Activated CD4-positive, alpha-beta memory T cell treated with anti-CD3 and anti-CD28 coated beads, Interleukin-2, amount 10 ng/mL, durations not matched to agents 7 days and 5 days (primary cell): ENCODE measurements around the gene KNOP1. TPM values are rescaled to one million over a fixed set of nuclear protein-coding genes. Genes with fewer than 3 reads are reported as not detected.

Source experiments
- CTCF ChIA-PET: fragments of 350-600 bp; sonication (Branson Sonifier 250); formaldehyde crosslinking; loops from one replicate; lab custom pipeline; 2021; ENCODE audit warnings: antibody characterized with exemption, inconsistent platforms; lab: Charles Lee
- POLR2A ChIA-PET: fragments of 350-600 bp; sonication (Branson Sonifier 250); formaldehyde crosslinking; loops from one replicate; lab custom pipeline; 2021; ENCODE audit warnings: antibody characterized with exemption; lab: Charles Lee
- DNase-seq: peaks from one replicate; pipeline ENCODE4 v3.0.0-alpha.2; 2020
- H3K27ac Mint-ChIP-seq: one replicate; pipeline ENCODE4 v1.8.0; 2021; ENCODE audit warnings: mild to moderate bottlenecking, mixed read lengths
- H3K27me3 Mint-ChIP-seq: one replicate; pipeline ENCODE4 v1.8.0; 2021; ENCODE audit warnings: mixed read lengths
- H3K36me3 Mint-ChIP-seq: one replicate; pipeline ENCODE4 v1.8.0; 2021; ENCODE audit warnings: low read depth, mixed read lengths
- H3K4me1 Mint-ChIP-seq: one replicate; pipeline ENCODE4 v1.8.0; 2021; ENCODE audit warnings: mixed read lengths
- H3K4me3 Mint-ChIP-seq: one replicate; pipeline ENCODE4 v1.8.0; 2021; ENCODE audit warnings: mild to moderate bottlenecking, mixed read lengths
- H3K9me3 Mint-ChIP-seq: one replicate; pipeline ENCODE4 v1.8.0; 2021; ENCODE audit warnings: mixed read lengths
- total RNA-seq, 2 experiments: library from RNA; stranded (reverse); gene quantifications; one replicate each; pipeline ENCODE4 v1.2.3, GENCODE V29; 2021

The KNOP1 gene
- total RNA-seq, 2 experiments from 2014 or later = 13.7 TPM

DNA sequence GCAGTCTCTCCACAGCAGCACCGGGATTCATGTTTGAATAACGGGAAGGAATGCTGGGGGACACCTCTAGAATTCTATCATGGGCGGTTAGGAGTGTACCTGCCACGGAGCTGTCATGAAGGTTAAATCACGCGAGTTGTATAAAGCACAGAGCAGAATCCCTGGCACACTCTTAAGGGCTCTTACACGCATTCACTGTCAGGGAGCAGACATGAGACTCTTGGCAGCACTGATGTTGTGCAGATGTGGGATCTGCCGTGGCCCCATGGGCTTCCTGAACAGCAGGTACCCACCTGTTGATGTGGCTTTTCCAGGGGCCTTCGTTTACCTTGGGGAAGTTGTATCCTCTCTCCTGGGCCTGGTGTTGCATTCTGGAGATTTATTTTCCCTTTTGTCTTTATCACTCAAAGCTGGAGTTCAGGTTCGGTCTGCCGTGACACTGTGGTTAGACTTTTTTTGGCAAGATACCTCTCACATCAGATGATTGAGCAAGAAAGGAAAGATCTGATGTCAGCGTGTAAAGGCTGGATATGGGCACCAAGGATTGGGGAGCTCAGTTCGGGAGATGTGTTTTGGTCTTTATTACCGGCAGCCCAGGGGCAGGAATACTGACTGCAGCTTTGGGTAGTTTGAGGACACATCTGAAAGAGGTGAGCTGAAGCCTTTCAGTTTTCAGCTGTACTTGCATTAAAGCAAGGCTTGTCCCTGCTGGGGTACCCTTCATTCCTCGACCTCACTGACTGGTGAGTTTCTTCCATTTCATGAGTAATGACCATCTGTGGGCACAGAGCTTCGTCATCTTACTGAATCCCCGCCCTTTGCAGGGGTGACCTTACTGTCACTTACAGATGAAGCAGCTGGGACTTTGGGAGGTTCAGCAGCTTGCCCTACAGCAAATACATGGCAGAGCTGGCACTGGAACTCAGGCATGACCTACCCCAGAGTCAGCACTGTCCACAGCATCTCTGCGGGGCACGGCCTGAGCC is 19.3 kb downstream of the KNOP1 start:
- Mint-ChIP-seq H3K4me3 (no peak overlapping the region), H3K36me3 (peaks cover 57% of the 10 kb centered on the region), H3K27ac (no peak overlapping the region), H3K4me1 (peaks cover 39% of the 10 kb centered on the region), H3K9me3 (no peaks in the 10 kb centered on the region), H3K27me3 (no peaks in the 10 kb centered on the region)
- ChIA-PET POLR2A (interaction anchor here (0.7 to 1.7 kb wide), 3 partner anchors 11 to 143 kb away, joined by 3 to 8 read pairs (median 3); partner anchors contain the start of genes IQCK, KNOP1 and VPS35L), CTCF (interaction anchor here (1.6 kb wide), 1 partner anchor 19 kb away, joined by 5 read pairs; the partner anchor contains the start of genes IQCK and KNOP1)
- no peak for DNase-seq

DNA sequence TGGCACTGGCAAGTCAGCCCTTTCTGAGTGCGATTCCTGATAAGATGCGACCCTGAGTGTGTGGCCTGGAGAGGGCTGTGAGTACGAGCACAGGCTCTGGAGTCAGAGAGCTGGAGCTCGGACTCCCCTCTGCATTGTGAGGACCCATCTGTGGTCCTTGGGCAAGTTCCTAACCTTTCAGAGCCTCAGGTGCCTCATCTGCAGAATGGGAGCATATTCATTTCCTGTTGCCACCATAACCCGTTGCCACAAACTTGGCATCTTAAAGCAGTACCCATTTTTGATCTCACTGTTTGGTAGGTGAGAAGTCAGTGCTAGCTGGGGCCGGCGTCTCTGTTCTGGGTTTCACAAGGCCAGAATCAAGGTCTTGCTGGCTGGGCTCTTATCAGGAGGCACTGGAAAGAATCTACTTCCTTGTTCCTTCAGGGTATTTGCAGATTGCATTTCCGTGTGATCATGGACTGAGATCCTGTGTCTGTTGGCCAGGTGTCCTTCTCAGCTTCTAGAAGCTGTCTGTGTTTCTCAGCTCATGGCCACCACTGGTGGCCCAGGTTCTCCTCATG is 20.2 kb downstream of the KNOP1 start:
- Mint-ChIP-seq H3K27me3 (no peaks in the 10 kb centered on the region), H3K36me3 (peaks cover 51% of the 10 kb centered on the region), H3K4me1 (peaks cover 39% of the 10 kb centered on the region), H3K9me3 (no peaks in the 10 kb centered on the region), H3K4me3 (no peak overlapping the region), H3K27ac (no peak overlapping the region)
- DNase-seq = no peak
- ChIA-PET CTCF (no interaction called here), POLR2A (no interaction called here)

DNA sequence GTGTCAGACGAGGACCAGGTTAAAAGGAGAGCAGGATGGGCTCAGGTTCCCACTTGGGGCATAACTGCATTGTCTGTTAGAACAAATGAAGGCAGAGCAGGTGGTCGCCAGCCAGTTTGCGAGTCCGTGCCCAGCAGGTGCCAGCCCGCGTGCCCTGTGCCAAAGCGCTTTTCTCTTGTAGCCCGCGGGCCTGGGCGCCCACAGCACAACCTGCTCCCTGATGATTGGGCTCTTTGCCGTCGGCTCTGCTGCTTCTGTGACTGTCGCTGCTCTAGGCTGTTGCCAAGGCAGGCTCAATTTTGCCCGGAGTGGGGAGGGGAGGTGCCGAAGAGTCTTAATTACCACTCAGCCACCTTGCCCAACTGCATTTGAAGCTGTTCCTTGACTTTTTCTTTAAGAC is 21.1 kb downstream of the KNOP1 start:
- no peaks in the 10 kb centered on the region for H3K9me3 Mint-ChIP-seq
- DNase-seq = no peak
- ChIA-PET POLR2A (interaction anchor here (0.7 to 1.5 kb wide), 4 partner anchors 9 to 108 kb away, joined by 3 to 12 read pairs (median 4); partner anchors contain the start of genes IQCK and KNOP1), CTCF (interaction anchor here (1.0 to 1.8 kb wide), 4 partner anchors 16 to 190 kb away, joined by 3 to 5 read pairs (median 4); partner anchors contain the start of genes GPRC5B and VPS35L)
- no peak overlapping the region for H3K4me3 Mint-ChIP-seq
- peak overlapping the region; percentile 31 for H3K27ac Mint-ChIP-seq
- H3K27me3 Mint-ChIP-seq = no peaks in the 10 kb centered on the region
- H3K36me3 Mint-ChIP-seq = peaks cover 51% of the 10 kb centered on the region
- peaks cover 39% of the 10 kb centered on the region for H3K4me1 Mint-ChIP-seq

DNA sequence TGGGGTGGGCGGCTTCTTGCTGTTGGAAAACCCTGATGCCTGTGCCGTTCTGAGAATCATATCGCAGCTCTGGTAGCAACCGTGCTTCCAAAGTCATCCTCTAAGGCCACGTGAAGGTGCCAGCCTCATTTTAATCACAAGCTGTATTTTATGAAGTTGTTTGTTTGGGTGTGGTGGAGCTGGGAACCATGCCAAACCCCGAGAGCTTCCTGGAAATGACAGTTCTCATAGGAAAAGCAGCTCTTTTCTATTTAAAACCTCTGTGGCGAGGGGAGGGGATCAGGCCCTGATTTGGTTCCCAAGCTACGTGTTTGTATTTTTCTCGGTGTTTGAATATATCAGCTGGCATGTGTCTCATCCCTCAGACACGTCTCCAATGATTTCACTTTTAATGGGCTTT is 21.7 kb downstream of the KNOP1 start:
- POLR2A ChIA-PET = interaction anchor here (0.7 to 1.5 kb wide), 5 partner anchors 9 to 172 kb away, joined by 3 to 12 read pairs (median 4); partner anchors contain the start of genes IQCK and KNOP1
- H3K4me1 Mint-ChIP-seq = peaks cover 41% of the 10 kb centered on the region

DNA sequence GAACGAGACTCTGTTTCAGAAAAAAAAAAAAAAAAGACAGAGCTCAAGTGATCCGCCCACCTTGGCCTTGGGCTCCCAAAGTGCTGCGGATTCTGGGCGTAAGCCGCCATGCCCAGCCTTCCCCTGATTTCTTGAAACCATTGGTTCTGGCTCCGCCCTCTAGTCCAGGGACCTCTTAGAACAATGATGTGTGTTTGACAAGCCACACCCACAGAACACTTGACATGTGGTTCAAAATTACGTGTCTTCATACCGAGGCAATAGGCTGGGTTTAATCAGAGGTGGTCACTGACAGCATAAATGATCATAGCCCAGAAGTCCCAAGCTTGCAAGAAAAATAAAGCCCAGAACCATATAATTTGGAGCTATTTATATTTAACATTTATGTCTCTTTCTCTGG is 23.0 kb downstream of the KNOP1 start:
- Mint-ChIP-seq H3K36me3 (peaks cover 40% of the 10 kb centered on the region), H3K4me3 (no peak overlapping the region), H3K4me1 (peaks cover 50% of the 10 kb centered on the region), H3K27ac (no peak overlapping the region), H3K27me3 (no peaks in the 10 kb centered on the region), H3K9me3 (no peaks in the 10 kb centered on the region)
- no peak for DNase-seq
- POLR2A ChIA-PET = no interaction called here
- CTCF ChIA-PET = no interaction called here

More for the DNA sequence above, 21.7 kb downstream of the KNOP1 start:
- Mint-ChIP-seq H3K4me3 (peak overlapping the region; percentile 2), H3K27me3 (no peaks in the 10 kb centered on the region), H3K36me3 (peaks cover 48% of the 10 kb centered on the region), H3K9me3 (no peaks in the 10 kb centered on the region), H3K27ac (peak overlapping the region; percentile 62)
- CTCF ChIA-PET = interaction anchor here (1.0 to 1.8 kb wide), 5 partner anchors 16 to 190 kb away, joined by 3 to 5 read pairs (median 4); partner anchors contain the start of genes GPRC5B, IQCK, KNOP1 and VPS35L
- DNase-seq = peak; percentile 67

DNA sequence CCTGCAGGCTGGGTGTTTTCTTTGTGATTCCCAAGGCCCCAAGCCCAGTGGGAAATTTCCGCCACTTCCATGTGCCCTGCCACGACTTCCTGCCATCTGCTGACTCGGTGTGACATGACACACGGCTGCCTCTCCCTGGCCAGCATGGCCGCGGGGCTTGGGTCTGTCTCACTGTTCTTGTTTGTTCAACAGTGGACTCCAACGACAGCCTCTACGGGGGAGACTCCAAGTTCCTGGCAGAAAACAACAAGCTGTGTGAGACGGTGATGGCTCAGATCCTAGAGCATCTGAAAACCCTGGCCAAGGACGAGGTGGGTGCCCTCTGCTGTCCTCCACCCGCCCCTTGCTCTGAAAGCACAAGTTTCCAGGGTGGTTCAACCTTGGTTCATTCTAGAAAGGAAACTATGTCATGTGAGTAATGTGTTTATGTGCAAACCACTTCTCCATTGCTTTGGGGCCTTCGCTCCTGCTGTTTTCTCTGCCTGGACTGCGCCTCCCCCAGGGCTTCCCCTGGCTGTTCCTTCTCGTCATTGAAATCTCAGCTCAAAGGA is 26.8 kb downstream of the KNOP1 start:
- Mint-ChIP-seq H3K4me3 (no peak overlapping the region), H3K27me3 (no peaks in the 10 kb centered on the region), H3K9me3 (no peaks in the 10 kb centered on the region), H3K4me1 (peaks cover 45% of the 10 kb centered on the region), H3K36me3 (peaks cover 28% of the 10 kb centered on the region), H3K27ac (no peak overlapping the region)
- POLR2A ChIA-PET = no interaction called here
- CTCF ChIA-PET = interaction anchor here (0.6 to 1.5 kb wide), 2 partner anchors 10 to 83 kb away, joined by 3 to 4 read pairs; no protein-coding TSS in a partner anchor
- no peak for DNase-seq

DNA sequence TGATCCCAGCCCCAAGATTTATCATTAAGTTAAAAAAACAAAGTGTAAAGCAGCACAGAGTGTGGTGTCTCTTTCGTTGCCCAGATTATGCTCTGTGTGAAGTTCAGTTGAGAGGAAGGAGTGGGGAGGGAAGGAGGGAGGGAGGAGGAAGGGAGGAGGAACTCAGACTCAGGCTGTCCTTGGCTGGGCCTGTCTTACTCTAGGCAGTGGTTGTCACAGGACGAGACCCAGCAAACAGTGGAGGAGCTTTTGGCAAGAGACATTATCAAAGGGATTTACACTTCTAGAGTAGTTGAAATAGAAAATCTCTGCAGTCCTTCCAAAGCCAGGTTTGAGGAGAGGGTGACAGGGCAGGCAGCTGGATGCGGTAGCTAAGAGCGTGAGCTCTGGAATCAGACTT is 27.8 kb downstream of the KNOP1 start:
- peak overlapping the region; percentile 48 for H3K27ac Mint-ChIP-seq
- no peak overlapping the region for H3K4me3 Mint-ChIP-seq
- H3K9me3 Mint-ChIP-seq = peaks cover 3% of the 10 kb centered on the region
- H3K4me1 Mint-ChIP-seq = peaks cover 38% of the 10 kb centered on the region
- peaks cover 35% of the 10 kb centered on the region for H3K36me3 Mint-ChIP-seq
- DNase-seq = no peak
- CTCF ChIA-PET = no interaction called here
- no peaks in the 10 kb centered on the region for H3K27me3 Mint-ChIP-seq
- POLR2A ChIA-PET = interaction anchor here (1.1 kb wide), 1 partner anchor 19 kb away, joined by 5 read pairs; no protein-coding TSS in a partner anchor

DNA sequence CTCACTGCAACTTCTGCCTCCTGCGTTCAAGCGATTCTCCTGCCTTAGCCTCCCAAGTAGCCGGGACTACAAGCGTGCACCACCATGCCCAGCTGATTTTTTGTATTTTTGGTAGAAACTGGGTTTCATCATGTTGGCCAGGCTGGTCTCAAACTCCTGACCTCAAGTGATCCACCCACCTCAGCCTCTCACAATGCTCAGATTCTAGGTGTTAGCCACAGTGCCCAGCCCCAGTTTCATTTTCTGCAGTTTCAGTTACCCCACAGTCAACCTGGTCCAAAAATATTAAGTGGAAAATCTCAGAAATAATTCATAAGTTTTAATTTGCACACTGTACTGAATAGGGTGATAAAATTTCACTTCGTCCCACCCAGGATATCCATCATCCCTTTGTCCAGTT is 28.7 kb downstream of the KNOP1 start:
- POLR2A ChIA-PET = interaction anchor here (1.1 kb wide), 1 partner anchor 20 kb away, joined by 5 read pairs; no protein-coding TSS in a partner anchor
- Mint-ChIP-seq H3K4me1 (peaks cover 35% of the 10 kb centered on the region), H3K27ac (peak overlapping the region; percentile 26), H3K4me3 (no peak overlapping the region), H3K36me3 (peaks cover 38% of the 10 kb centered on the region), H3K27me3 (no peaks in the 10 kb centered on the region), H3K9me3 (peaks cover 5% of the 10 kb centered on the region)
- CTCF ChIA-PET = no interaction called here
- DNase-seq = no peak

DNA sequence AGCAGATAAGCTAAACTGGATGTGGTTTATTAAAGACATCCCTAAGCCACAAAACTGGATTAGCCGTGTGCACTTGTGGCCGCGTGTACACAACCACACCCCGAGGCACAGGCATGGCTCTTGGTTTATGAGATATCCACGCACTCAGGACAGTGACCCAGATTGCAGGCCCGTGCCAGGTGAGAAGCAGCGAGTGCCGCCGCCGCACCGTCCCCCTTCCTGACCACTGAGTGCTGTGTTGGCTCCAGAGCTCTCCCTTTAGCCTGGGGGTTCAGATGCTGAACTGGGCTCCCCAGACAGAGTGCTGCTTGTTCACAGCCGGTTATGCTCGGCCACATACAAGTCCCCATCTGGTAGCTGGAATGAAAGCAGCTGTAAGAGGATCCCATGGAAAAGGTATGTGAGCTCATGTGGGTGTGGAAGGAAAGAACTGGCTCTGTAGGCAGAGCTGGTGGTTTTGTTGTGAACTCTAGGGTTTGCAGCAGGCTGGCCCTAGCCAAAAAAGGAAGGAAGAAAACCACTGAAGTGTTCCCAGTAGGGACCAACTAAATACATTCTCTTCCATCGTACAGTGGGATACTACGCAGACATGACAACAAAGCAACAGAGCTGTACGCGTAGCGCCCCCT is 29.5 kb downstream of the KNOP1 start:
- H3K27me3 Mint-ChIP-seq = no peaks in the 10 kb centered on the region
- DNase-seq = no peak
- no peak overlapping the region for H3K4me3 Mint-ChIP-seq
- peaks cover 47% of the 10 kb centered on the region for H3K36me3 Mint-ChIP-seq
- H3K9me3 Mint-ChIP-seq = peaks cover 6% of the 10 kb centered on the region
- peaks cover 35% of the 10 kb centered on the region for H3K4me1 Mint-ChIP-seq
- peak overlapping the region; percentile 19 for H3K27ac Mint-ChIP-seq
- ChIA-PET POLR2A (interaction anchor here (1.3 to 1.4 kb wide), 2 partner anchors 18 to 30 kb away, joined by 4 to 5 read pairs; partner anchors contain the start of genes IQCK and KNOP1), CTCF (interaction anchor here (0.7 to 1.4 kb wide), 4 partner anchors 11 to 165 kb away, joined by 3 to 4 read pairs (median 3); partner anchors contain the start of gene CCP110)

DNA sequence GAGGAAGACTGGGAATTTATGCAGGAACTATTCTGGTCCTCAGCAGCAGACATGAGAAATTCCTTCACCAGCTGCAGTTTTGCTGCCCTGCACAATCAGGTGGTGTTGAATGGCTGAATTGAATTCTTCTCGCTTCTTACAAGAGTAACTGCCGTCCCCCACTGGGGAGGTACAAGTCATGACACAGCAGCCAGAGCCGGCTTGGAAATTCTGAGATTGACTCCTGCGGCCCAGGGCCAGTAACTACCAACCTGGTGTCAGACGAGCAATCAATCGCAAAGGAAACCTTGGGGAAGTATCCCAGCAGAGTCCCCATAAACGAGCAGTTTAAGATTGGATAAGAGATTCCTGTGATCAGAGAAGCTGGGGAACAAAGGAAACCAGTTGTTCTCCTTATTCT is 30.7 kb downstream of the KNOP1 start:
- Mint-ChIP-seq H3K4me1 (peaks cover 35% of the 10 kb centered on the region), H3K9me3 (peaks cover 9% of the 10 kb centered on the region), H3K27ac (no peak overlapping the region), H3K36me3 (peaks cover 51% of the 10 kb centered on the region), H3K27me3 (no peaks in the 10 kb centered on the region), H3K4me3 (no peak overlapping the region)
- ChIA-PET POLR2A (interaction anchor here (0.9 to 1.4 kb wide), 3 partner anchors 9 to 31 kb away, joined by 3 to 4 read pairs (median 4); partner anchors contain the start of genes IQCK and KNOP1), CTCF (interaction anchor here (1.4 kb wide), 1 partner anchor 10 kb away, joined by 3 read pairs; no protein-coding TSS in a partner anchor)
- DNase-seq = no peak

DNA sequence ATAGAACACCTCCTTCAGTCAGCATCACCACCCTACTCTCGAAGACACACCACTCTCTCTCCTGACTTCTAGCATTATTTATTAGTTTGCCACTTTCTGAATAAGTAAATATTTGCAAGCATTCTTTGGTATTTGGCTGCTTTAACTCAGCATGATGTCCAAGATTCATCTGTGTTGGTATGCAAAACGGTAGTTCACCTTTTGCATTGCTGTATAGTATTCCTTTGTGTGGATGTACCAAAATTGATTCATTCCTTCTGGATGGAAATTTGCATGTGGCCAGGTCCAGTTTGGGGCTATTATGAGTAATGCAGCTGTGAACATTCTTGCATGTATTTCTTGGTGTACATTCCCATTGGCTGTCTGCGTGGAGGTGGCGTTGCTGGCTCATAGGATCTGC is 32.9 kb downstream of the KNOP1 start:
- Mint-ChIP-seq H3K4me3 (no peak overlapping the region), H3K36me3 (peaks cover 52% of the 10 kb centered on the region), H3K9me3 (peaks cover 9% of the 10 kb centered on the region), H3K4me1 (peaks cover 27% of the 10 kb centered on the region), H3K27me3 (no peaks in the 10 kb centered on the region), H3K27ac (no peak overlapping the region)
- POLR2A ChIA-PET = interaction anchor here (0.9 kb wide), 1 partner anchor 33 kb away, joined by 3 read pairs; the partner anchor contains the start of genes IQCK and KNOP1
- no peak for DNase-seq
- CTCF ChIA-PET = no interaction called here
